ENCODE data around the gene SLC2A10.

DNA sequence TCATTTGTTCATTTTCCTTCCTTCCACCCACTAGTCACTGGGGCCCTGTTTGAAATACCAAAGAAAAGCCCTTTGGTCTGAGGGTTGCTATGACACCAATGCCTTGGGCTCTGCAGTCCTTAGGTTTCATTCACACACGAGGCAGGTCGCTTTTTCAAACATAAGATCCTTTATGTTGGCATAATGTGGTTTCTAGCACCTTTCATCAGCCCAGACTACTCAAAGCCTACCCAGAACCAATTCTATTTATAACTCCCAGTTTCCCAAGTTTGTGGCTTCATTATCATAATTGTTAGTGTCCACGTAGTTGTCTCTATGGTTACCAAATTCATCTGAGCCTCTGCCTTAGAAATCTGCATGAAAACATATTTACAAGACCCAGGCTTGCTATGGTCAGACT is 13.6 kb upstream of the SLC2A10 start:
- TF ChIP-seq, protein P1, sequence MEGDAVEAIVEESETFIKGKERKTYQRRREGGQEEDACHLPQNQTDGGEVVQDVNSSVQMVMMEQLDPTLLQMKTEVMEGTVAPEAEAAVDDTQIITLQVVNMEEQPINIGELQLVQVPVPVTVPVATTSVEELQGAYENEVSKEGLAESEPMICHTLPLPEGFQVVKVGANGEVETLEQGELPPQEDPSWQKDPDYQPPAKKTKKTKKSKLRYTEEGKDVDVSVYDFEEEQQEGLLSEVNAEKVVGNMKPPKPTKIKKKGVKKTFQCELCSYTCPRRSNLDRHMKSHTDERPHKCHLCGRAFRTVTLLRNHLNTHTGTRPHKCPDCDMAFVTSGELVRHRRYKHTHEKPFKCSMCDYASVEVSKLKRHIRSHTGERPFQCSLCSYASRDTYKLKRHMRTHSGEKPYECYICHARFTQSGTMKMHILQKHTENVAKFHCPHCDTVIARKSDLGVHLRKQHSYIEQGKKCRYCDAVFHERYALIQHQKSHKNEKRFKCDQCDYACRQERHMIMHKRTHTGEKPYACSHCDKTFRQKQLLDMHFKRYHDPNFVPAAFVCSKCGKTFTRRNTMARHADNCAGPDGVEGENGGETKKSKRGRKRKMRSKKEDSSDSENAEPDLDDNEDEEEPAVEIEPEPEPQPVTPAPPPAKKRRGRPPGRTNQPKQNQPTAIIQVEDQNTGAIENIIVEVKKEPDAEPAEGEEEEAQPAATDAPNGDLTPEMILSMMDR (IDR thresholded peaks at IDR 0.05): no peak
- no peak for TF ChIP-seq POLR2A (IDR thresholded peaks at IDR 0.05)

Measured in adrenal gland (tissue), 5 donors.